ENCODE data around the gene GFOD2. TPM values are rescaled to one million over a fixed set of nuclear protein-coding genes. Genes with fewer than 3 reads are reported as not detected.
A peak's percentile ranks its signal among the peaks of the same experiment; 100 is the strongest.

GFOD2 gene
- total and polyA plus RNA-seq, 2 experiments from 2014 or later, result 19.3 to 34.3 TPM

GRCh38 chr16:67648764-67649407 lies 70.2 kb downstream of the GFOD2 start:
- peak; percentile 40 for DNase-seq (ENCODE audit: low spot score)
- peaks cover 5% of the 10 kb centered on the region; the same call in 1 of the 2 replicates for H3F3A ChIP-seq (replicated peaks; ENCODE audit: low read depth)
- peak; percentile 0; the same call in 1 of the 3 replicates for ATAC-seq
- no peaks in the 10 kb centered on the region; the same call in 1 of the 2 replicates for H3K4me1 ChIP-seq (ENCODE audit: insufficient read depth)
- TF ChIP-seq NANOG (IDR thresholded peaks at IDR 0.05; ENCODE audit: borderline replicate concordance) (no peak), EZH2phosphoT487 (IDR thresholded peaks at IDR 0.05; ENCODE audit: unreplicated experiment) (no peak), CTCF (conservative IDR thresholded peaks at IDR 0.05; ENCODE audit: low read depth in 2 of 2) (no peak), POLR2AphosphoS5 (IDR thresholded peaks at IDR 0.05; ENCODE audit: low read depth) (no peak), STAT1 (IDR thresholded peaks at IDR 0.05; ENCODE audit: unreplicated experiment) (no peak), CREB1 (CRISPR knock-in tag; IDR thresholded peaks at IDR 0.05; ENCODE audit: low read depth) (no peak), EZH2 (IDR thresholded peaks at IDR 0.05; ENCODE audit: low read depth, unreplicated experiment) (no peak), ZNF114 (CRISPR knock-in tag; IDR thresholded peaks at IDR 0.05) (no peak), JUNB (IDR thresholded peaks at IDR 0.05; ENCODE audit: unreplicated experiment) (no peak), ZNF331 (CRISPR knock-in tag; IDR thresholded peaks at IDR 0.05; ENCODE audit: low read depth) (no peak), ZNF462 (CRISPR knock-in tag; IDR thresholded peaks at IDR 0.05) (no peak)
- TF ChIP-seq, protein P1, sequence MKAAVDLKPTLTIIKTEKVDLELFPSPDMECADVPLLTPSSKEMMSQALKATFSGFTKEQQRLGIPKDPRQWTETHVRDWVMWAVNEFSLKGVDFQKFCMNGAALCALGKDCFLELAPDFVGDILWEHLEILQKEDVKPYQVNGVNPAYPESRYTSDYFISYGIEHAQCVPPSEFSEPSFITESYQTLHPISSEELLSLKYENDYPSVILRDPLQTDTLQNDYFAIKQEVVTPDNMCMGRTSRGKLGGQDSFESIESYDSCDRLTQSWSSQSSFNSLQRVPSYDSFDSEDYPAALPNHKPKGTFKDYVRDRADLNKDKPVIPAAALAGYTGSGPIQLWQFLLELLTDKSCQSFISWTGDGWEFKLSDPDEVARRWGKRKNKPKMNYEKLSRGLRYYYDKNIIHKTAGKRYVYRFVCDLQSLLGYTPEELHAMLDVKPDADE (IDR thresholded peaks at IDR 0.05), result no peak
- TF ChIP-seq, protein P2, sequence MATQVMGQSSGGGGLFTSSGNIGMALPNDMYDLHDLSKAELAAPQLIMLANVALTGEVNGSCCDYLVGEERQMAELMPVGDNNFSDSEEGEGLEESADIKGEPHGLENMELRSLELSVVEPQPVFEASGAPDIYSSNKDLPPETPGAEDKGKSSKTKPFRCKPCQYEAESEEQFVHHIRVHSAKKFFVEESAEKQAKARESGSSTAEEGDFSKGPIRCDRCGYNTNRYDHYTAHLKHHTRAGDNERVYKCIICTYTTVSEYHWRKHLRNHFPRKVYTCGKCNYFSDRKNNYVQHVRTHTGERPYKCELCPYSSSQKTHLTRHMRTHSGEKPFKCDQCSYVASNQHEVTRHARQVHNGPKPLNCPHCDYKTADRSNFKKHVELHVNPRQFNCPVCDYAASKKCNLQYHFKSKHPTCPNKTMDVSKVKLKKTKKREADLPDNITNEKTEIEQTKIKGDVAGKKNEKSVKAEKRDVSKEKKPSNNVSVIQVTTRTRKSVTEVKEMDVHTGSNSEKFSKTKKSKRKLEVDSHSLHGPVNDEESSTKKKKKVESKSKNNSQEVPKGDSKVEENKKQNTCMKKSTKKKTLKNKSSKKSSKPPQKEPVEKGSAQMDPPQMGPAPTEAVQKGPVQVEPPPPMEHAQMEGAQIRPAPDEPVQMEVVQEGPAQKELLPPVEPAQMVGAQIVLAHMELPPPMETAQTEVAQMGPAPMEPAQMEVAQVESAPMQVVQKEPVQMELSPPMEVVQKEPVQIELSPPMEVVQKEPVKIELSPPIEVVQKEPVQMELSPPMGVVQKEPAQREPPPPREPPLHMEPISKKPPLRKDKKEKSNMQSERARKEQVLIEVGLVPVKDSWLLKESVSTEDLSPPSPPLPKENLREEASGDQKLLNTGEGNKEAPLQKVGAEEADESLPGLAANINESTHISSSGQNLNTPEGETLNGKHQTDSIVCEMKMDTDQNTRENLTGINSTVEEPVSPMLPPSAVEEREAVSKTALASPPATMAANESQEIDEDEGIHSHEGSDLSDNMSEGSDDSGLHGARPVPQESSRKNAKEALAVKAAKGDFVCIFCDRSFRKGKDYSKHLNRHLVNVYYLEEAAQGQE (IDR thresholded peaks at IDR 0.05; ENCODE audit: unreplicated experiment), result no peak
- H4K20me1 ChIP-seq (replicated peaks; ENCODE audit: insufficient read depth), result no peaks in the 10 kb centered on the region; the same call in 1 of the 2 replicates
- no peaks in the 10 kb centered on the region for H3K36me3 ChIP-seq (ENCODE audit: insufficient read depth)
- H3K4me1 Mint-ChIP-seq, result peaks cover 13% of the 10 kb centered on the region
- H3K27ac Mint-ChIP-seq, result no peak overlapping the region
- no peaks in the 10 kb centered on the region for H3K9me2 ChIP-seq (ENCODE audit: insufficient read depth)
- H3K27me3 Mint-ChIP-seq (ENCODE audit: insufficient read depth, low read depth, poor library complexity), result peaks cover 77% of the 10 kb centered on the region
- H3K79me2 ChIP-seq (replicated peaks; ENCODE audit: insufficient read depth), result no peaks in the 10 kb centered on the region
- H3K4me3 ChIP-seq, result peak overlapping the region; percentile 46
- no peaks in the 10 kb centered on the region for H3K9me3 Mint-ChIP-seq
- H3K4me2 ChIP-seq, result peak overlapping the region; percentile 78
- peaks cover 81% of the 10 kb centered on the region for H3K27me3 ChIP-seq (ENCODE audit: insufficient read depth)
- no peak overlapping the region for H3K27ac ChIP-seq (ENCODE audit: low read depth)
- H2AFZ ChIP-seq, result peak overlapping the region; percentile 86
- peaks cover 4% of the 10 kb centered on the region; the same call in 1 of the 3 replicates for H3K36me3 Mint-ChIP-seq (ENCODE audit: low read depth)
- peak overlapping the region; percentile 55 for H3K4me3 Mint-ChIP-seq

All from GM23338 (cell line).